ENCODE results near the gene MRPL39.

Gene MRPL39

DNA sequence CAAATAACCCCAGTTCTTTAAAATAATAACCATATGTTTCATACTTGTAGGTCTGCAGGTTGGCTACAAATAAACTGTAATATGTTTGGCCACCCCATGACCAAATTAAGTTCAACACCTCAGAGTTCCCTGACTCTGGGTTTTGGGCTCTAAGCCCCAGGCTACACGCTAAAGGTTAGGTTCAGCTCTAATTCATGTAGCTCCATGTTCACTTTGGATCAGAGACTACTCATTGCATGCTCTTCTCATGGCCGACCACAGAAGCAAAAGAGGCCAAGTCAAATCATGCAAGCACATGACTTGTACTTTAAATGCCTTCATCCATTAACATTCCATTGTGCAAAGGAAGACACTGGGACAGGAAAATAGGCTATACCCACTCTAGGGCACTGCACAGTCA lies 66.2 kb downstream of the MRPL39 start:
- in situ Hi-C loops (cut with MboI; ENCODE audit: low sequenced_read_pairs) = no loop called here

DNA sequence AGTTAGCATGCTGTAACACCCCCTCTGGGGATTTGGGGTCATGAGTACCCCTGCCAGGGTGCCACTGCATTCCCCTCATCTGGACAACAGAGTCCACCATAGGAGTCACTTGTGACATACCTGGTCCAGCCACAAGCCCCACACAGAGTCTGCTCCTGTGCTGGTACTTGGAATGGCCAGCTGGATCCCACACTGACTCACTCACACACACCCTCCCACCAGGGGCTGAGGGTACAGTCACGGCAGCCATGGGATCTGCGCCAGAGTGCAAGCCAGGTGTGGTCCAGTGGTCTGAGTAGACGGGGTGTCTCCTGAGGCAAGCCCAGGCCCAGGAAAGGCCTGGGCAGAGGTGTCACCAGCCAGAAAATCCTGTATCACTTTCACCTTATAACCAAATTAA lies 67.7 kb downstream of the MRPL39 start:
- in situ Hi-C loops (cut with MboI; ENCODE audit: low sequenced_read_pairs) = no loop called here

DNA sequence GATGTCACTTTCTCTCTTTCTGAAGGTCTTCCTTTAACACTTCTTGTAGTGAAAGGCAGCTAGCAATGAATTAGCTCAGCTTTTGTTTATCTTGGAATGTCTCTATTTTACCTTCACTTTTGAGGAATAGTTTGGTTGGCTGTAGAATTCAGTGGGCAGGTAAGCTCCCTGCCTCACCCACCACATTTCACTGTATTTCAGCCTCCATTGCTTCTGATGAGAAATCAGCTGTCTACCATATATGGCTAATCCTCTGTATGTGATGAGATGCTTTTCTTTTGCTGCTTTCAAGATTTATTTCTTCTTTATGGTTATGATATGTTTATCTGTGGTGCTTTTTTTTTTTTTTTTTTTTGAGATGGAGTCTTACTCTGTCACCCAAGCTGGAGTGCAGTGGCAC lies 70.1 kb downstream of the MRPL39 start:
- in situ Hi-C loops (cut with MboI; ENCODE audit: low sequenced_read_pairs) = no loop called here

DNA sequence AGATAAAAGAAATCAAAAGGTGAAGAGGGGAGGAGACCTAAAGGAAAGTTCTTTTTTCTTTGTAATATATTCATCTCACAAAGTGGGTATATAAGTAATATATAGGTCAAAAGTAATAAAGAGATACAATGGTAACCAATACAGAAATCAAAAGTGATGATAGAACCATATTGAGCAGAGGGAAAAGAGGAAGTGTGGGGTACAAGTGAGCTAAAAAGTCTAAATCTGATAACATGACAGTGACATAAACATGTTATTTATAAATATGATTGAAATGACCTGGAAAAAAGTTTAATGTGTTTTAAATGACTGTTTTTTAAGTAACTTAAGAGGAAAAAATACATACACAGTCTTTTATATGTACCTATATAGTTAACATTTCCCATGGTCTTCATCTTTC lies 70.5 kb downstream of the MRPL39 start:
- in situ Hi-C loops (cut with MboI; ENCODE audit: low sequenced_read_pairs) = no loop called here

DNA sequence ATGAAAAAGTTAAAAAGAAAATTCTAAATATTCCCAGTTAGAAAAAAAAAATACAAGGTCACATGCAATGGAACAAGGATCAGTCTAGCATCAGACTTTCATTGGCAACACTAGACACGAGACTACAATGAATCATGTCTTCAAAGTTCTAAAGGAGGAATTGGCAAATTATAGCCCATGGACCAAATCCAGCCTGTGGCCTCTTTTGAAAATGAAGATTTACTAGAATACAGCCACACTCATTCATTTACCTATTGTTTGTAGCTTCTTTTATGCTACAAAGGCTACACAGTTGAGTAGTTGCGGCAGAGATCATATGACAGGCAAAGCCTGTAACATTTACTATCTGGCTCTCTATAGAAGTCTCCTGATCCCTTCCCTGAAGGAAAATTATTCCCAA lies 71.4 kb downstream of the MRPL39 start:
- in situ Hi-C loops (cut with MboI; ENCODE audit: low sequenced_read_pairs) = no loop called here
